ENCODE measurements around the gene MANF.

DNA sequence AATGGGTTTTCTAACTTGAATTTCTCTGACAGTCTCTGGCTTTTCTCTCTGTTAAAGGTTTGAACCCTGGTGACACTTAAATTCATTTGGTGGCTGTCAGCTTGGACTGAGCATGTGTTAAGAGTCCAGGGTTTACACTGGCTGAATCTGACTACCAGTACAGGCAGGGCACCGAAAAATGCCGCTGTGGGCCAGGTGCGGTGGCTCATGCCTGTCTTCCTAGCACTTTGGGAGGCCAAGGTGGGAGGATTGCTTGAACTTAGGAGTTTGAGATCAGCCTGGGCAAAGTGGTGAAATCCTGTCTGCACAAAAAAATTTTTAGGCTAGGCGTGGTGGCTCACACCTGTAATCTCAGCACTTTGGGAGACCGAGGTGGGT lies 1.8 kb downstream of the MANF start:
- TF ChIP-seq, protein P1, sequence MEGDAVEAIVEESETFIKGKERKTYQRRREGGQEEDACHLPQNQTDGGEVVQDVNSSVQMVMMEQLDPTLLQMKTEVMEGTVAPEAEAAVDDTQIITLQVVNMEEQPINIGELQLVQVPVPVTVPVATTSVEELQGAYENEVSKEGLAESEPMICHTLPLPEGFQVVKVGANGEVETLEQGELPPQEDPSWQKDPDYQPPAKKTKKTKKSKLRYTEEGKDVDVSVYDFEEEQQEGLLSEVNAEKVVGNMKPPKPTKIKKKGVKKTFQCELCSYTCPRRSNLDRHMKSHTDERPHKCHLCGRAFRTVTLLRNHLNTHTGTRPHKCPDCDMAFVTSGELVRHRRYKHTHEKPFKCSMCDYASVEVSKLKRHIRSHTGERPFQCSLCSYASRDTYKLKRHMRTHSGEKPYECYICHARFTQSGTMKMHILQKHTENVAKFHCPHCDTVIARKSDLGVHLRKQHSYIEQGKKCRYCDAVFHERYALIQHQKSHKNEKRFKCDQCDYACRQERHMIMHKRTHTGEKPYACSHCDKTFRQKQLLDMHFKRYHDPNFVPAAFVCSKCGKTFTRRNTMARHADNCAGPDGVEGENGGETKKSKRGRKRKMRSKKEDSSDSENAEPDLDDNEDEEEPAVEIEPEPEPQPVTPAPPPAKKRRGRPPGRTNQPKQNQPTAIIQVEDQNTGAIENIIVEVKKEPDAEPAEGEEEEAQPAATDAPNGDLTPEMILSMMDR (IDR thresholded peaks at IDR 0.05 in 2 of 3, conservative IDR thresholded peaks at IDR 0.05 in 1 of 3; ENCODE audit: borderline replicate concordance in 1 of 3, insufficient read depth in 1 of 3, low read depth in 2 of 3, low read length in 2 of 3): no peak
- TF ChIP-seq, protein P2, sequence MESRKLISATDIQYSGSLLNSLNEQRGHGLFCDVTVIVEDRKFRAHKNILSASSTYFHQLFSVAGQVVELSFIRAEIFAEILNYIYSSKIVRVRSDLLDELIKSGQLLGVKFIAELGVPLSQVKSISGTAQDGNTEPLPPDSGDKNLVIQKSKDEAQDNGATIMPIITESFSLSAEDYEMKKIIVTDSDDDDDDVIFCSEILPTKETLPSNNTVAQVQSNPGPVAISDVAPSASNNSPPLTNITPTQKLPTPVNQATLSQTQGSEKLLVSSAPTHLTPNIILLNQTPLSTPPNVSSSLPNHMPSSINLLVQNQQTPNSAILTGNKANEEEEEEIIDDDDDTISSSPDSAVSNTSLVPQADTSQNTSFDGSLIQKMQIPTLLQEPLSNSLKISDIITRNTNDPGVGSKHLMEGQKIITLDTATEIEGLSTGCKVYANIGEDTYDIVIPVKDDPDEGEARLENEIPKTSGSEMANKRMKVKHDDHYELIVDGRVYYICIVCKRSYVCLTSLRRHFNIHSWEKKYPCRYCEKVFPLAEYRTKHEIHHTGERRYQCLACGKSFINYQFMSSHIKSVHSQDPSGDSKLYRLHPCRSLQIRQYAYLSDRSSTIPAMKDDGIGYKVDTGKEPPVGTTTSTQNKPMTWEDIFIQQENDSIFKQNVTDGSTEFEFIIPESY (IDR thresholded peaks at IDR 0.05; ENCODE audit: extremely low read depth, insufficient replicate concordance, low read length): no peak
- TF ChIP-seq, protein P3, sequence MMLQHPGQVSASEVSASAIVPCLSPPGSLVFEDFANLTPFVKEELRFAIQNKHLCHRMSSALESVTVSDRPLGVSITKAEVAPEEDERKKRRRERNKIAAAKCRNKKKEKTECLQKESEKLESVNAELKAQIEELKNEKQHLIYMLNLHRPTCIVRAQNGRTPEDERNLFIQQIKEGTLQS (IDR thresholded peaks at IDR 0.05): no peak
- TF ChIP-seq CEBPB (IDR thresholded peaks at IDR 0.05; ENCODE audit: low read depth): no peak
- TF ChIP-seq POLR2A (IDR thresholded peaks at IDR 0.05; ENCODE audit: borderline replicate concordance, extremely low read depth, insufficient read depth, insufficient read length): no peak
- TF ChIP-seq SRF (IDR thresholded peaks at IDR 0.05; ENCODE audit: low read depth): no peak
